Effector memory CD4-positive, alpha-beta T cell (primary cell): ENCODE results near the gene DSC3.

ENCODE experiments used
- DNase-seq, 3 donors: peaks; one replicate each; pipeline ENCODE4 v3.0.0-alpha.2; 2020
- H3K27ac ChIP-seq: 2 replicates; pipeline ENCODE4 v1.7.0; 2013; ENCODE audit warnings: mild to moderate bottlenecking, low read length, moderate library complexity; ENCODE audit not compliant: insufficient read depth, poor library complexity, severe bottlenecking
- H3K27me3 ChIP-seq: replicated peaks from 2 replicates; pipeline ENCODE4 v1.7.0; 2013; ENCODE audit warnings: mild to moderate bottlenecking, low read length; ENCODE audit not compliant: insufficient read depth, control insufficient read depth, poor library complexity, severe bottlenecking
- H3K36me3 ChIP-seq: 2 replicates; pipeline ENCODE4 v1.7.0; 2013; ENCODE audit warnings: mild to moderate bottlenecking, low read length, moderate library complexity; ENCODE audit not compliant: control insufficient read depth, insufficient read depth
- H3K4me1 ChIP-seq: 2 replicates; pipeline ENCODE4 v1.7.0; 2013; ENCODE audit warnings: low read length, mild to moderate bottlenecking; ENCODE audit not compliant: control insufficient read depth, insufficient read depth, poor library complexity, severe bottlenecking
- H3K4me3 ChIP-seq: 2 replicates; pipeline ENCODE4 v1.7.0; 2013; ENCODE audit warnings: low read length, low read depth, mild to moderate bottlenecking; ENCODE audit not compliant: insufficient read depth, poor library complexity, severe bottlenecking
- H3K9me3 ChIP-seq: 2 replicates; pipeline ENCODE4 v1.7.0; 2013; ENCODE audit warnings: mild to moderate bottlenecking, low read length, moderate library complexity; ENCODE audit not compliant: control insufficient read depth

The DSC3 gene

DNA sequence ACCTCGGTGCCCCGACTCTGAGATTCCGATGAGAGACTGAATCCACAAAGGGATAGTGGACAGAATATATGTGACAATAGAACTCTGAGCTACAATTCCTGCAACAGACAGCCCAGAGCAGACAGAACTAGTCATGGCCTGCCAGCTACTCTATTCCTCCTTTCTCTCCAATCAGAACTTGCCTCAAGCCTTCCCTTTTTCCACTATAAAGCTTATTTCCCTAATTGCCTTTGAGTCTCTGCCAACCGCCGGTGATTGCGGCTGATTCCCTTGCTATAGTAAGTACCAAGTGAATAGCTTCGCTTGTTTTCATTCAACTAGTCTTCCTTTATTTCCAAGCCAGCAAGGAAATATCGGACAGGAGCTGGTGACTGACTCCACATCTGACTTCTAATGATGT lies 96.8 kb downstream of the DSC3 start:
- H3K9me3 ChIP-seq = no peaks in the 10 kb centered on the region
- H3K4me3 ChIP-seq = no peak overlapping the region
- no peaks in the 10 kb centered on the region for H3K27me3 ChIP-seq
- no peak for DNase-seq
- H3K36me3 ChIP-seq = no peaks in the 10 kb centered on the region
- no peaks in the 10 kb centered on the region for H3K4me1 ChIP-seq
- no peak overlapping the region for H3K27ac ChIP-seq

GRCh38 chr18:30944773-30945417 lies 97.6 kb downstream of the DSC3 start:
- Histone ChIP-seq H3K4me3 (no peak overlapping the region), H3K36me3 (no peaks in the 10 kb centered on the region), H3K9me3 (peaks cover under 1% of the 10 kb centered on the region), H3K4me1 (no peaks in the 10 kb centered on the region), H3K27ac (no peak overlapping the region), H3K27me3 (no peaks in the 10 kb centered on the region)
- no peak for DNase-seq

DNA sequence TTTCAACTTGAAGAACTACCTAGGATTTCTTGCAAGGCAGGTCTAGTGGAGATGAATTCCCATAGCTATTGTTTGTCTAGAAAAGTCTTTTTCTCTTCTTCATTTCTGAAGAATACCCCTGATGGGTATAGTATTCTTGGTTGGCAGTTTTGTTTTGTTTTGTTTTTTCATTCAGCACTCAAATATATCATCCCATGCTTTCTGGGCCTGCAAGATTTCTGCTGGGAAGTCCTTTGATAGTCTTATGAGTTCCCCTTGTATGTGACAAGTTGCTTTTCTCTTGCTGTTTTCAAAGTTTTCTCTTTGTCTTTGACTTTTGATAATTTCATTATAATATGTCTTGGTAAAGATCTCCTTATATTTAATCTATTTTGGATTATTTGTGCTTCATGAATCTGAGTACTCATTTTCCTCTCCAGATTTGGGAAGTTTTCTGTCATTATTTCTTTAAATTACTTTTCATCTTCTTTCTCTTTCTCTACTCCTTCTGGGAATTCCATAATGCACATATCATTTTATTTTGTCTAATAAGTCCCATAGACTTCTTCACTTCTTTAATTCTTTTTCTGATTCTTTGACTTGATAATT lies 101.5 kb downstream of the DSC3 start:
- no peaks in the 10 kb centered on the region for H3K36me3 ChIP-seq
- DNase-seq = no peak
- no peaks in the 10 kb centered on the region for H3K4me1 ChIP-seq
- no peak overlapping the region for H3K27ac ChIP-seq
- no peaks in the 10 kb centered on the region for H3K27me3 ChIP-seq
- peaks cover 6% of the 10 kb centered on the region for H3K9me3 ChIP-seq
- no peak overlapping the region for H3K4me3 ChIP-seq
